Effector CD4-positive, alpha-beta T cell (primary cell): ENCODE results near the gene THAP10.

Experiments
- DNase-seq: peaks from one replicate; pipeline ENCODE4 v3.0.0-alpha.2; 2020

THAP10 gene

DNA sequence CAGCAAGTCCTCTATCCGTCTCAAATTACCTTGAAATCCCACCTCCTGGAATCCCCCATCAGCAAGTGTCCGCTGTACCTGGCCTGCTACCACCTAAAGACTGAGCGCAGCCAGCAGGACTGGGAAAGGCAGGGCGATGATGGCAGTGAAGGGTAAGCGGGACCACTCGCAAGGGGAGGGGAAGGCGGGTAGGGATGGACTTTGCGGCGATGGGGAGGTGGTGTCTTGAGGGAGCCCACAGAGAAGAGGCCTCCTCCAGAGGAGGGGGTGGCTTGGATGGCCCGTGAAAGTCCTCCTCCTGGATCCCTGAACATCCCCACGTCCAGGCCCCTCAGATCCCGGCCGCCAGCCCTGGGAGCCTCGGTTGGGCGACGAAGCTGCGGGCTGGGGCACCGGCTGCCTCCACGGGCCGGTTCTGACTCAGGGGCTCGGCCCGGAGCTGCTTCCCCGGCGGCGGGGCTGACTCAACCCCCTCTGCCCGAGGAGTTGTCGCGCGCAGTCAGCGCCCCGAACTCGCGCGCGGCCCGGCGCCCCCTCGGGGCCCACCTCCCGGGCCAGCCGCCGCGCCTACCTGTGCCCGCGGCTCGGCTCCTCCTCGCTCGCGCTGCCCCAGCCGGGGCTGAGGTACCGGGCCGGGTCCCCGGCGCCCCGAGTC is 38.8 kb downstream of the THAP10 start:
- no peak for DNase-seq

DNA sequence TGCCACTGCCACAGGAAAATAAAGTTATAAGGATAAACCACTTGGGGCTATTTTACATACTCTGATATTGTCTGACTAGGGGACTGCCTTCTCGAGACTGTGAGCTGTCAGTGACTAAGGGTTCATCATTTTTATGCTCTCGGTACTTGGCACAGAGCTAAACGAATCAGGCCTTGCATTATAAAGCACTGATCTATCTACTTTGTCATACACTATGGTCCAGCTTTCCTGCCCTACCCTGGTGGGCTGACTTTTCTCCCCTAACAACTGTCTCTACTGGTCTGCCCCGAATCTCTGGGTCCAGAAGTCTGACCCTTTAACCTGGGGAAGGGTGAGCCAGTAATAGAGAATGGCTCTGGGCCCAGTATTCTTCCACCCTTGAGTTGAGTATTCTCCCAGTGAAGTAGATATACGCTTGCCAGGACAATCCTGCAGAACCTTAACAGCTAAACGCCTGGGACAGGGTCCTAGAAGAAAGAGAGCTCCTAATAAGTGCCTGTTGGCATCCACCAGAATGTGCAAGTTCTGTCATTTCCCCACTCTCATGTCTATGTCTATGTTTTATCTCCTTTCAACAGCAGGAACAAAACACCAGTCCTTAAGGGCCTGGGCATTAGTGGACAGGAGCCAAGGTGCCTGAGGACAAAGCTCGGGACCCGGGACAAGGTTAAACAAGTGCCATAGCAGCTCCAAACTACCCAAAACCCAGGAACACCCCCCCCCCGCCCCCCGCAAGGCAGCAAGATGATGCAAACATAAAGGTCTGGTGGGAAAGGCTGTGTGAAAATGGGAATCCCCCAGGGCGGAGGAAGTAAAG is 39.5 kb downstream of the THAP10 start:
- DNase-seq: no peak

DNA sequence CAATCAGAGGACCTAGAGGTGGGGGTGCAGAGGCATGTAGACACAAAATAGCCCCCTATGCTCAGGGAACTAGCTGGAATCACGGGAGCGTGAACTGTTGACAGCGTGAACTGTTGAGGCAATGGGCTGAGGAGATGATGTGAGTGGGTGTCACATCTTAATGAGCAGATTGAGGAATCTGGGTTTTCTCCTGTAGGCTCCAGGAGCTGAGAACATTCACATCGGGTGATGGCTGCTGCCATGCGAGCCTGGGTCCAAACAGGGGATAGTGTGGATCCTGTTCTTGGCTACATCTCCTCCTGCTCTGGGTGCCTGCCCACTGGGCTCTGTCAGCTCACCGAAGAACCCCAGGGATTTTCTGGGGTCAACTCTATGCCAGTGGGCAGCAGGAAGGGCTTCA is 40.3 kb downstream of the THAP10 start:
- DNase-seq: no peak

DNA sequence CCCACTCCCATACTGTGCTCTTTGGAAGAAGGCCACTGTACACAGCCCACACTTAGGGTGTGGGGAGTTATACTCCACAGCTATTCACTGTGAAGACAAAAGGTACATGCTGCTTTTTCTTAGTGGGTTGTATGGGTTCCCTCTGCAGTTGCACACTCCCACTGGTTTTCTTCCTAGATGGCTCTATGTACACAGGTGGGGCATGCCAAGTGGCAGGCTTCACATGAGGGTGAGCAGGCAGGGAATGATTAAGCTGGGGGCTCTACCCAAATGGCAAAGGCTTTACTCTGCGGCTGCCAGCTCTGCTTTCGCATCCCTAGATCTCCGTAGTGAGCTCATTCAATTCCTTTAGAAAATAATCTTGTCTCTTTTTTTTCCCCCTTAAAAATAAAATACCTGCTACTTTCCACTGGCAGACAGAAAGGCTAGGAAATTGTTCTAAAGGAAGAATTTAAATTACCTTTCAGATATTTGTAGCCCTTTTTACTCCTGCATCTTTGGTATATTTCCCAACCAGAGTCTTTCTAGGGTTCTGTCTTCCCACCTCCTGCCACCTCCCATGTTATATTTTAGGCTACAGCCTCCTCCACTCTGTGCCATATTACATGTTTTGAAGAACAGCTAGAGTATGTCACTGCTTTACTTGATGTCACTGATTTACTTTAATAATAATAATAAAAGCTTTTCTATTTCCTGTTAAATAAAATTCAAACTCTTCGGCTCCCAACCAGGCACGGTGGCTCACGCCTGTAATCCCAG is 46.5 kb downstream of the THAP10 start:
- no peak for DNase-seq

DNA sequence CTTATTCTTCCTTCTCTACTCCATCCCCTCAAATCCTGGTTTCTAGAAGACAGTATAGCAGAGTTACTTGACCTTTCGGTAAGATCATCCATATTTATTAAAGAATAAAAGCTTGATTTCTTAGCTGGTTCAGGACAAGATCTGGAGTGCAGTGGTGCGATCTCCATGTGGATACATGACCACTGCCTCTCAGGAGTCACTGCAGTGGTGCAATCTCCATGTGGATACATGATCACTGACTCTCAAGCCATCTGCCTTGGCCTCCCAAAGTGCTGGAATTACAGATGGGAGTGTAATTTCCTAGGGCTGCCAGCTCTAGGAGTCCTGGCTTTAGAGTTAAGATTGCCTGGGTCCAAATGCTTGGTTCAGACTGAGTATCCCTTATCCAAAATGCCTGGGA is 54.8 kb downstream of the THAP10 start:
- DNase-seq: no peak

DNA sequence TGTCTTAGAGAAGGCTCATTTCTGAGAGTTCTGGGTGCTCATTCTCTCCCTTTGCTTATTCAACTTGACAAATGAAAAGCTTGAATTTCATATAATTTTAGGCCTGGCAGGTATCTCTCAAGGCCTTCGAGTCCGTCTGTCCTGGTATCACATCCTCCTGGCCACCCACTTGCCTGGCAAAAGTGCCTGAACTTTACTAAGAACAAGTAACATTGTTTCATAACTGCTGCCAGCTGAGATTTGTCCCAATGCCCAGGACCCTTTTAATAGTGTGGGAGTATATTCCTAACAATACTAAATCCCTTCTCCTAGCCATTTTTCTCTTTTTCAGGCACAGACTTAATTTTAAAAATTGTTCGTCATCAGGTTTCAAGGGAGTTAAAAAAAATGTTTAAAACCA is 56.4 kb downstream of the THAP10 start:
- no peak for DNase-seq

DNA sequence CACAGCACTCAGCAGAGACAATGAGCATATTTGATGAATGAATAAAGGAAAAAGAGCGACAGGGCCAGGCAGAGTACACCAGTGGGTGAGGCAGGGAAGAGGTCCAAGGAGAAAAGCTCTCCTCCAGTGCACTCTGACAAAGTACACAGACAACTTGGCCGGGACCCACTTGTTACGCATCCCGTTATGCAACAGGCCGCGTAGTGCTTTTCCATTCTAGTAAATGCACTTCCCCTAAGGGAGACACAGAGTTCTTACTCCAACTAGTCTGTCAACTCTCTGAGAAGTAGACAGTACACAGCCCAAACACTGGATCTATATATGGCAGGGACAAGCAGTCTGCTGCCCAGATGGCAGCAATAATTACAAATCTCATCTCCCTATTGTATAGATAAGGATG is 56.8 kb downstream of the THAP10 start:
- no peak for DNase-seq

DNA sequence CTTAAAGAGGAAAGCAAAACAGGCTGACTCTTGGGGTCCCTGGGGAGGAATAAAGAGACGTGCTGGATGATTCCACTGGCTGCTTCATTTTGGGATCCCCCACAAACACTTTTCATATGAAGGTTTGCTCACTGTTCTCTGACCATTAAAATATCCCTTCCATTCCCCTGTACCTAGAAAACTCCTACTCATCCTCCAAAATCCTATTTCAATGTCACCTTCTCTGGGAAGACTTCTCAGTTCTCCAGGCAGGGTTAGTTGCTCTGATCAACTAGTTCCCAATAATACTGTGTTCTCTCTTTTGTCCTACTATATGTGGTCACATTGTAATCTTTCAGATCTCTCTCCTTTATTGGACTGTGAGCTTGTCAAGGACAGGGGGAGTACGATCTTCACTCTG is 57.2 kb downstream of the THAP10 start:
- no peak for DNase-seq

DNA sequence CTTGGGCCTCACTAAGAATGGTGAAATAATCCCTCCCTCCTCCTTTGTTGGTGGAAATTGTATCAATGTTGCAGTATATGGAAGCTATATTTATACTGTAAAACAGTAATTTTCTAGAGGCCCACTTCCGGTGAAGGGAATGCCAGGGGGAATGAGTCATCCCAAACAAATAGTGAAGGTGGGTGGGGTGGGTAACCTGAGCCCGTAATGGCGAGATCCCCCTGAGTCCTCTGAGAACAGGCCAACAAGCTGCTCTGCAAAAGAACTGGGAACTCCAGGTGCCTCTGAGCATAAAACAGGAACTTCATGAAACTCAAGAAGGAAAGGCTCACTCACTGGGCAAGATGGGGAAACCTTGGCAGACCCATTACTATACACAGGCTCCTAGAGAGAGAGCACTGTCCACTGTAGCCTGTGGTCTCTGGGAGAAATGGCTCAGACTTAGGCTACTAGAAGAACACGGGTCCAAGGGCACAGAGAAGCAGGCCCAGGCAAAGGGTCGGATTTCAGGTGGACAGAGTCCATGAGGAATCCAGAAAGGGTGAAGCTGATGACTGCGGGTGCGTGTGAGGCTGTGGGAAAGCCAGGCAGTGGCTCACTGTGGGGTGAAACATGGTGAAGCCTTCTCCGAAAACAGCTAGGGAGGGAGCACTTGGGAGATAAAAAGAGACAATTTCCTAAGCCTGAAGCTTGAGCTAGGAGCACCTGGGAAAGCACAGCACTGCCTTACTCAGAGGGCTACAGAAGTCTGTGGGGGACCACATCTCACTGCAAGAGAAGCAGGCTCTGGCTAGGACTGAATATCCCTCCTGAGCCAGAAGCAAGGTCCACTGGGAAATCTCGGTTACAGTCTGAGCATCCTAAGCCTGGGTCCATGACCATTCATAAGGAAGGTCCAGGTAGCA is 58.1 kb downstream of the THAP10 start:
- no peak for DNase-seq

DNA sequence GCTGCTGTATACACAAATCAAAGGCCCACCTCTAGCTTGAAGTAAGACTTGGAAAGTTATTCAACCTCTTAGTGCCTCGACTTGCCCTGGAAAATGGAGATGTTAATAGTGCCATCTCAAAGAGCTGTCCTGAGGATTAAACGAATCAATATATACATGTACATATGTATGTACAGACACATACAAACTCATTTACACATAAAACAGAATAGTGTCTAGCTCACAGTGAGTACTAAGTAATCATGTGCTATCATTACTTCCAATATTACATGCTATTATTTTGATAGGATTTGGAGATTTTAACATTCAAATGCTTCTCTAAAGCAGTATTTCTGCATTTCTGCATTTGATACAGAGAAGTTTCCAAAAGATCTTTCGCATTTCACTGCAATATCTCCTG is 58.8 kb downstream of the THAP10 start:
- DNase-seq: no peak

DNA sequence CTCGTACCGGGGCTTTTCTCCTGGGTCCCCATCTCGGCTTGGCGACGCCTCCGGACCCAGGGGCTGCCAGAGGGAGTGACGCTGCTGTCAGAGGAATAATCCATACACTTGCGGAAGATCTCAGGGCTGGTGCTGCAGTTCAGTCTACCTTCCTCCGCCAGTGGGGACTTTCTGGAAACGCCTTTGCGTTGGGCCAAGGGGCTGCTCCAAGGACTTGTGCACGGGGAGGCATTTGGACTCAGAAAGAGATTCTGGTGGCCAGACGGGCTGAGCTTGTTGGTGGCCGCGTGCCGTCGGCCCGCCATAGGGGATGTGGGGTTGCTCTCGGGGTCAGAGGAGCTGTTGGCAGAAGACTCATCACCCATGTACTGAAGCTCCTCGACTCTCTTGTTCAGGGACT is 60.1 kb downstream of the THAP10 start:
- no peak for DNase-seq
